GM21515 (cell line): ENCODE measurements around the gene ESPN.
"Not testable (repeated sequence)": the region's sequence is repeated elsewhere in the genome, so short reads cannot be mapped to it uniquely, and the experiment has no call there.

Source experiments
- ATAC-seq: cut with Tn5 transposase; IDR thresholded peaks from one replicate; pipeline ENCODE4 v1.9.1; 2021; ENCODE audit not compliant: unreplicated experiment

ESPN gene, protein sequence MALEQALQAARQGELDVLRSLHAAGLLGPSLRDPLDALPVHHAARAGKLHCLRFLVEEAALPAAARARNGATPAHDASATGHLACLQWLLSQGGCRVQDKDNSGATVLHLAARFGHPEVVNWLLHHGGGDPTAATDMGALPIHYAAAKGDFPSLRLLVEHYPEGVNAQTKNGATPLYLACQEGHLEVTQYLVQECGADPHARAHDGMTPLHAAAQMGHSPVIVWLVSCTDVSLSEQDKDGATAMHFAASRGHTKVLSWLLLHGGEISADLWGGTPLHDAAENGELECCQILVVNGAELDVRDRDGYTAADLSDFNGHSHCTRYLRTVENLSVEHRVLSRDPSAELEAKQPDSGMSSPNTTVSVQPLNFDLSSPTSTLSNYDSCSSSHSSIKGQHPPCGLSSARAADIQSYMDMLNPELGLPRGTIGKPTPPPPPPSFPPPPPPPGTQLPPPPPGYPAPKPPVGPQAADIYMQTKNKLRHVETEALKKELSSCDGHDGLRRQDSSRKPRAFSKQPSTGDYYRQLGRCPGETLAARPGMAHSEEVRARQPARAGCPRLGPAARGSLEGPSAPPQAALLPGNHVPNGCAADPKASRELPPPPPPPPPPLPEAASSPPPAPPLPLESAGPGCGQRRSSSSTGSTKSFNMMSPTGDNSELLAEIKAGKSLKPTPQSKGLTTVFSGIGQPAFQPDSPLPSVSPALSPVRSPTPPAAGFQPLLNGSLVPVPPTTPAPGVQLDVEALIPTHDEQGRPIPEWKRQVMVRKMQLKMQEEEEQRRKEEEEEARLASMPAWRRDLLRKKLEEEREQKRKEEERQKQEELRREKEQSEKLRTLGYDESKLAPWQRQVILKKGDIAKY

DNA sequence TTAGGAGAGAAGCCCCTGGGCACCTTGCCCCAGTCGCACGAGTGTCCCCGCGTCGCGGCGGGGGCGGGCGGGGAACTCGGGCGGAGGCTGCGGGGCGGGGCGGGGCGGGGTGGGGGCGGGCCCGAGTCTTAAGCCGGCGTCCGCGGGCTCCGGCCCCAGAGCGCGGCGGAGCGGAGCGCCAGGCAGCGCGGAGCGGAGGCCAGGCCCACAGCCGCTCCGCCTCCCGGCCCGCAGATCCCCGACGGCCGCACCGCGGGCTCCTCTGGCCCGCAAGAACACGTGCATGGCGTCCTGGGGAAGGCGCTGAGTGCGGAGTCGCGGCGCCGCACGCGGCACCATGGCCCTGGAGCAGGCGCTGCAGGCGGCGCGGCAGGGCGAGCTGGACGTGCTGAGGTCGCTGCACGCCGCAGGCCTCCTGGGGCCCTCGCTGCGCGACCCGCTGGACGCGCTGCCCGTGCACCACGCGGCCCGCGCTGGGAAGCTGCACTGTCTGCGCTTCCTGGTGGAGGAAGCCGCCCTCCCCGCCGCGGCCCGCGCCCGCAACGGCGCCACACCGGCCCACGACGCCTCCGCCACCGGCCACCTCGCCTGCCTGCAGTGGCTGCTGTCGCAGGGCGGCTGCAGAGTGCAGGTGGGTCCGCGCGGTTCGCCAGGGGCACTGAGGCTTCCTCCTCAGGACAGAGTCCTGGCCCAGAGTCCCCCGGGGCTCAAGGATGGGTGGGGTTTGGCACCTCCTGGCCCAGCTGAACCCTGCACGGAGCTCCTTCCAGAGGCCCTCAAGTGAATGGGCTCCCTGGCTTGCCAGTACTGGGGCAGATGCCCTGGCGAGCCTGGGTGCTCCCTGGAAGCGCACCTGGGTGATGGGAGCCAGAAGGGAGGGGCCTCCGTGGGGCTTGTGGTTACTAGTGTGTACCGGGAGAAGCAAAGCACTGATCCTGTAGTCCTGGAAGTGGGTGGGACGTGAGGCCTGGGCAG, at the start of gene ESPN:
Gene ESPN, plus strand, starts transcription at position 158 of the 975 bp plus-strand sequence. Its CDS starts 180 bp downstream, at position 338.
- no peak for ATAC-seq

DNA sequence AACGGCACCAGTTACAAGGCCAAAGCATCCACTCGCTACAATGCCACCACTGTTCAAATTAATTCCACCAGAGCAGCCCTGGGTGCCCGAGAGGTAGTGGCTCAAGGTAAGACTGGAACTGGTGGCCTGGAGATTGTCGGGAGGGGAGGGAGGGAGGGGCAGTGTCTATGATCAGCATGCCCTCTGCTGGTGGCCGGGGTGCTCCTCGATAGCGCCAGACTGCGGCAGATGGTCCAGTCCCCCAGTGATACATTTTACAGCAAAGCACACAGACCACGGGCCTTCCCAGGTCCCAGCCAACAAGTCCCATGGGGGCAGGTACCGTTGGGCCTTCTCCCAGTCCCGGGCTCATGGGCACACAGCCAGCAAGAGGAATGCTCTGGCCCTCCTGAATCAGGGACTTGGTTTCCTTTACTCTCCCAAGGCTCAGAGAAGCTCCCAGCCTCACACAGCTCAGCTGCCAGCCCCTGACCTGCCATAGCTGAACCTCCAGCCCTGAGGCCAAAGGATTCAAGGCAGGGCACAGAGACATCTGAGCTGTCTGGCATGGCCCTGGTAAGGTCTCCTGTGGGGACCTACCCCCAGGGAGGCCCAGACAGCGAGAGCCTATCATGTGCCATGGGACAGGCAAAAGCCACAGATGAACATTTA, 46.4 kb upstream of the ESPN start:
- no peak for ATAC-seq

DNA sequence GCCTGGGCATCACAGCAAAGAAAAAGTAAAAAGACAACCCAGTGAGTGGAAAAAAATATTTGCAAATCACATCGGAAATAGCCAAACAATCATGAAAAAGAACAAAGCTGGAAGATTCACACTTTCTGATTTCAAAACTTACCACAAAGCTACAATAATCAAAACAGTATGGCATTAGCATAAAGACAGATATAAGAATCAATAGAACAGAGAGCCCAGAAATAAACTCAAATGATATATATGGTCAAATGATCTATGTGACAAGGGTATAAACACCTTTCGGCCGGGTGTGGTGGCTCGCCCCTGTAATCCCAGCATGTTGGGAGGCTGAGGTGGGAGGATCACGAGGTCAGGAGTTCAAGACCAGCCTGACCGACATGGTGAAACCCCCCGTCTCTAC, 44.5 kb upstream of the ESPN start:
- no peak for ATAC-seq

DNA sequence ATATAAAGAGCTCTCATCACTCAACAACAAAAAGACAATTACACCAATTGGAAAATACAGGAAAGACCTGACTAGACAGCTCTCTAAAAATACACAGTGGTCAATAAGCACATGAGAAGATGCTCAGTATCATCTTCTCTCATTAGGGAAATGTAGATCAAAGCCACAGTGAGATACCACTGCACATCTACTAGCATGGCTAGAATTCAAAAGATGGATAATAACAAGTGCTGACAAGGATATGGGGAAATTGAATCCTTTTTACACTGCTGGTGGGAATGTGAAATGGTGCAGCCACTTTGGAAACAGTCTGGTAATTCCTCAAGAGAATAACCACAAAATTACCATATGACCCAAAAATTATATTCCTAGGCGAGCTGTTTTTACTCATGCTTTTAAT, 40.4 kb upstream of the ESPN start:
- no peak for ATAC-seq

DNA sequence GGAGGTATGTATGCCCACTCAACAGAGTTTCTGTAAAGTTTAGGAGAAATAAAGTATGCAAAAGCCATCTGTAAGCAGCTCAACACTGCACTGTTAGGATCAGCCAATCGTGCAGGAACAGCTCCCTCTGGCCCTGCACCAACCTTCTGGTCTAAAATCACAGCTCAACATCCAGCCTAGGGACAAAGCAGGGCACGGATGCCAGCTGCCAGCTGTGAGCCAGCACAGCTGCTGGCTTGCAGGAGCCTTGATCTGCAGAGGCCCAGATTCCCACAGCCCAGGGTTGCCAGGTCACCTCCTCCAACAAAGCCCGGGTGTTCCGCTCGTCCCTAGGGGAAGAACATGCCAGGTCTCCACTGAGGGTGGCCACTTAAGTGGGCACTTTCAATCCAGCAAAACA, 39.6 kb upstream of the ESPN start:
- ATAC-seq = no peak

DNA sequence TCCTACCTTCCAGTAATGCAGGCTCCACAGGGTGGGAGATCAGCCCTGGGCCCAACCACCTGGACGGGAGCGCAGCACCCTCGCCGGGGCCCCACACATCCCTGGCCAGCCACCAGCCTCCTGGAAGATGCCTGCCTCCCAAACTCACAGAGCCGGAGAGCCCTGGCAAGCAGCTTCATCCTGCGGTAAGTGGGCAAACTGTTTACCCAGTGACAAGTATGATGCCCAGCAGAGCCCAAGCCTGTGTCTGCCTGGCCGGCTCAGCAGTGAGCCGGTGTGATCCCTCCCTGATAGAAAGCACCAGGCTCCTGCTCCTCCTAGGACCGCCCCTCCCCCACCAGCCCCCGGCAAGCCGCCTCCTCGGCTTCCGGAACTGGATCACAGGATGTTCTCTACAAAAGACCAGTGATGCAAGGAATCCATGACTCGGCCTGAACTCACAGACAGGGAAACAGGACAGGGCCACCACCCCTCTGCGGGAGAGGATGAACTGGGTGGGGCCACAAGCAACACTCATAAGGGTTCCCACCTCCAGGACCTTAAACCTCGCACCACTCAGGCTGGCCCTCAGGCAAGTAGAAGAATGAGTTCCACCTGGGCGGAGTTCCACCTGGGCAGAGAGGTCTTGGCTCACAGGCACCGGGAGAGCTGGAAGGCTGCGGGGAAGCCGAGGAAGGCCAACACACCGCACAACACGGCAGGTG, 38.9 kb upstream of the ESPN start:
- ATAC-seq = no peak

DNA sequence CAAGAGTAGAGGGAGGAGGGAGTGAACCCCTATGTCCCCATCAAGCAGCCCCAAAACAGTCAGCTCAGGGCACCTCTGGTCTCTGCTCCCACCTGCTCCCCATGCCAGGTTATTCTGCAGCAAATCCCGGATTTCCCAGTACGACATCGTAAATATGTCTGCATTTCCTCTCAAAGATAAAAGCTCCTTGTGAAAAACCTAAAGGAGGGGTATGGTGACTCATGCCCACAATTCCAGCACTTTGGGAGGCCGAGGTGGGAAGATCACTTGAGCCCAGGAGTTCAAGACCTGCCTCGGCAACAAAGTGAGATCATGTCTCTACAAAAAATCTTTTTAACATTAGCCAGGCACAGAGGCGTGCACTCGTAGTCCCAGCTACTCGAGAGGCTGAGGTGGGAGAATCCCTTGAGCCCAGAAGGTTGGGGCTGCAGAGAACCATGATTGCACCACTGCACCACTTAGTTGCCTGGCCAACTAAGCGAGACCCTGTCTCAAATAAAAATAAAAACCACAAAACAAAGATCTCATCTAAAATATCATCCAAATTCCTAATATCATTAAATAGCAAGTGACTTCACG, 38.1 kb upstream of the ESPN start:
- ATAC-seq = no peak

DNA sequence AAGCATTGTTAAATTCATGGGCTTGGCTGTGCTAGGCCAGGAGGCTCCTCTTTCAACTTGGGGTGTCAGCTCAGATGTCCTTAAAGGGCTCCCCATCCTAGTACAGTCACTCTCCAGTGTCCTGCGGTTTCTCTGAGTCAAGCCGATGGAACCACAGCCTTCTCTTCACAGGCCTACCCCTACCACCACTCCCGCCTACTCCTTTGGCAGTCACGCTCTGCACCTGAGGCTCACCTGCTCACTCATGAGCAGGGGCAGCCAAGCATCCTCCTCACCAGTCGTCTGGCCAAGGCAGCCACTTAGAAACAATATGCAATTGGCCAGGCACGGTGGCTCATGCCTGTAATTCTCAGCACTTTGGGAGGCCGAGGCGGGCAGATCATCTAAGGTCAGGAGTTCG, 34.6 kb upstream of the ESPN start:
- no peak for ATAC-seq

DNA sequence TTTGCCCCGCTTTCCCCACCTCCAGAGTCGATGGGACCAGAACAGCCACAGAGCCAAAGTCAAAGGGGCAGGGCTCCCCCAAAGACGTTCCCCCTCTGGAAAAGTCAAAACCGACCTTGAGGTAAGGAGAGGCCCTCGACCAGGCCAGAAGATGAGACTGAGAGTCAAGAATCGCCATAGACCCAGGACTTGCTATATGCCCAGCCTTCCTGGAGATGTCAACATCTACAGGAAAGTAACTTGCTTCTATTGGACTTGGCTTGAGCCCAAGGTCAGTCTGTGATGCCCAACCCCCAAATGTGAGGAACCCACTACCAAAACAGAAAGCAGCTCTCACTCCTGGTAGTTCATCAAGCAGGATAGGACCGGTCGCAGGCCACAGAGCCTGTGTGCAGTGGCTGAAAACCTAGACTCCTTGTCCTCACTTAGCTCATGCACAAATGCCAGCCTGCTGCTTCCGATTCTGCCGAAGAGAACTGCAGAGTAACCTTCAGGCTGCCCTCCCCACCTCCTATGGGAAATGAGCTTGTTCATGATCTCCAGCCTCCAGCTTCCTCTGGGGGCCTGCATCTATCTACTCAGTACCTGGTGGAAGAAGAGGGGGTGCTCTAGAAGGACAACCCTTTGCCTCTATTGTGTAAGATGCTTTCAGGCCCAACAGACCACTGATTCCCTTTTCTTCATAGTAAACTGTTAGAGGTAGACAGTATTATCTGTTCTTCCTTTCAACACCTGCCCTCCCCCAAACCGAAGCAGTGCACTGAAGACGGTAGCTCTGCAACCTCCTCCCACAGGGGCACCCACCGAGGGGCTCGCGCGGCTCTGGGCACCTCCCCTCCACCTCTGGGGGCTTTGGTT, 32.4 kb upstream of the ESPN start:
- ATAC-seq = peak; percentile 2

DNA sequence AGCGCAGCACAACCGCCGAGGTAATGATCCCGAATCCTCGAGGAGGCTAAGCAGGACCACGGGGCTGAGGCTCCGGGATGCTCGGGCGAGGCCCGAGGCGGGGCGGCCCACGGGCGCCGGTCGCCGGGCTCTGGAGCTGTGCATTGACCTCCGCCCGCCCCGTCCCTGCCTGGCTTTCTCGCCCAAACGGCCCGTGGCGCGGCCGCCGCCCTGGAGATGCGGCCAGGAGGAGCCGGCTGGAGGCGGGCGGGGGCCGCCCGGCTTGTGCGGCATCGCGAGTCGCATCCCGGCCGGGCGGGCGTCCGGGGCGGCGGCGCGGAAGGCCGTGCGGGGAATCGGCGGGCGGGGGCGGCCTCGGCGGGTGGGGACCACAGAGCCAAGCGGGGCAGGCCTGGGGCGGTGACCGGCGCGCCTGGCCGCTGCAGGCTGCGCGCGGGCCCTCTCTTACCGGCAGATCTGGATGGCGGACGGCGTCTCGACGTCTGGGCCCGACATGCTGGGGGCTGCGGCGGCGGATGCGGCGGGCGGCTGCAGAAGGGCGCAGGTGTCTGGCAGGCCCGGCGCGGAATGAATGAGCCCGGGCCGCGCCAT, 31.7 kb upstream of the ESPN start:
- ATAC-seq = peak; percentile 26

DNA sequence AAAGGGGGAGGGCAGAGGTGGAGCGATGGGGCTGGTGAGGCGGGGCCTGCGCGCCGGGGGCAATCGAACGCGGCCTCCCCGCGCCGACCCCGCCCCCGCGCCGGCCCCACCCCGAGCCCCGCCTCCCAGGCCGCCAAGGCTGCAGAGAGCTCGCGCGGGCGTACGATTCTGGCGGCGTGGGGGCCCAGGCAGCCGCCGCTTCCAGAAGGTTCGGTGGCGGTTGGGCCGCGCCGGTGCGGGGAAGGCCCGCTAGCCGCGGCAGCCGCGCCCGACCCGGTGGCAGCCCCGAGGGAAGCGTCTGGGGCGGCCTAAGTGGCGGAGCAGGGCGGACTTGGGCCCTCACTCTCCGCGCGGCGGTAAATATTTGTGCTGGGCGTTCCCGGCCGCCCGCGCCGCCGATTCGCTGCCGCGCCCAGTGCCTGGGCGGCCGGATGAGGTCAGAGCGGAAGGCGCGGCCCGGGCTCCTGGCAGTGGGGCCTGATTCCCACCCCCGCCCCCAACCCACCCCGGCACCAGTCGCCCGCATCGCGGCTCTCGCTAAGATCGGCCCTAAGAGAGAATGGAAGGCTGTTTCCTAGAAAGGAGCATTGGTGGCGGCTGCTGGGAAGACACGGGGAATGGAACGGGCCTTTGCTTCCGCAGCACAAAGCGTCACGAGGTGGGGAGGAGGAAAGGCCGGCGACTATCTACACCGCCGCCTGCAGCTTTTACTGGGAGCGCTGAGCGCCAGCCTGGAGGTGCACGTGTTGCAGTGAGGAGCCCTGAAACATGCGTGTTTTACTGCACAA, 31.0 kb upstream of the ESPN start, which contains the start of gene ACOT7:
Gene ACOT7, minus strand, starts transcription at position 368 of the 788 bp plus-strand sequence. CDS start 368 bp downstream, outside the sequence.
- ATAC-seq = peak; percentile 83

DNA sequence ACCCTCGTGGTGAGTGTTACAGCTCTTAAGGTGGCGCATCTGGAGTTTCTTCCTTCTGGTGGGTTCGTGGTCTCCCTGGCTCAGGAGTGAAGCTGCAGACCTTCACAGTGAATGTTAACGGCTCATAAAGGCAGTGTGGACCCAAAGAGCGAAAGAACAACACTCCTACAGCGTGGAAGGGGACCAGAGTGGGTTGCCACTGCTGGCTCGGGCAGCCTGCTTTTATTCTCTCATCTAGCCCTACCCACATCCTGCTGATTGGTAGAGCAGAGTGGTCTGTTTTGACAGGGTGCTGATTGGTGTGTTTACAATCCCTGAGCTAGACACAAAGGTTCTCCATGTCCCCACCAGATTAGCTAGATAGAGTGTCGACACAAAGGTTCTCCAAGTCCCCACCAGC, 29.4 kb upstream of the ESPN start:
- ATAC-seq = not testable (repeated sequence)

DNA sequence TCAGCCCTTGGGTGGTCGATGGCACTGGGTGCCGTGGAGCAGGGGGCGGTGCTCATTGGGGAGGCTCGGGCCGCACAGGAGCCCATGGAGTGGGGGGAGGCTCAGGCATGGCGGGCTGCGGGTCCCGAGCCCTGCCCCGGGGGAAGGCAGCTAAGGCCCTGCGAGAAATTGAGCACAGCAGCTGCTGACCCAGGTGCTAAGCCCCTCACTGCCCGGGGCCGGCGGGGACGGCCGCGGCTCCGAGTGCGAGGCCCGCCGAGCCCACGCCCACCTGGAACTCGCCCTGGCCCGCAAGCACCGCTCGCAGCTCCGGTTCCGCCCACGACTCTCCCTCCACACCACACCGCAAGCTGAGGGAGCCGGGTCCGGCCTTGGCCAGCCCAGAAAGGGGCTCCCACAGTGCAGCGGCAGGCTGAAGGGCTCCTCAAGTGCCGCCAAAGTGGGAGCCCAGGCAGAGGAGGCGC, 28.8 kb upstream of the ESPN start:
- ATAC-seq = not testable (repeated sequence)

DNA sequence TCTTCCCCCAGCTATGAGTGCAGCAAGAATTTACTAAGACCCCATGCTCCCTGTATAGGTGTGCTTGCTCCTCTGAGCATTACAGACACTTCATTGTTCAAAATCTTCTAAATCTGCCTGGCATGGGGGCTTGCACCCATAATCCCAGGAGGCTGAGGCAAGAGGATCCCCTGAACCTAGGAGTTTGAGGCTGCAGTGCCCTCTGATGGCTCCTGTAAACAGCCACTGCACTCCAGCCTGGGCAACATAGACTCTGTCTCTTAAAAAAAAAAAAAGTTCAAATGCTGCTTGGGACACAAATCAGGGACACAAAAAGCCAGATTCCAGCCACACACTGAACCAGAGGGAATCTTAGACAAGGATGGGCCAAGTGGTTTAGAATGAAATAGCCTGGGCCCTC, 27.6 kb upstream of the ESPN start:
- no peak for ATAC-seq

DNA sequence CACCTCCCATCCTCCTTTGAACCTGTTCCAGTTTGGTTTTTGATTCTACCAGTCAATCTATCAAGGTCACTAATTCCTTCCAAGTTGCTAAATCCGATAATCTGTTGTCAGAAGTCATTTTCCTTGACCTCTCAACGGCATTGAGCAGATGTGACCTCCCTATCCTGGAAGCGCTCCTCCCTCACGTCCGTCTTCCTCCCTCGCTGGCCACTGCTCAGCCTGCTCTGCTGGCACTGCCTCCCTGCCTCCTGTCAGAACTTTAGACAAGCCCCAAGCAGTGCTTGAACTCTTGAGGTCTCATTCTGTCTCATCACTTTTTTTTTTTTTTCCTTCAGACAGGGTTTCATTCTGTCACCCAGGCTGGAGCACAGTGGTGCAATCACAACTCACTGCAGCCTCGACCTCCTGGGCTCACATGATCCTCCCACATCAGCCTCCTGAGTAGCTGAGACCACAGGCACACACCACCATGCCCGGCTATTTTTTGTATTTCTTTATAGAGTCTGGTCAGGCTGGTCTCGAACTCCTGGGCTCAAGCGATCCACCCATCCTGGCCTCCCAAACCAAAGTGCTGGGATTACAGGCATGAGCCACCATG, 26.6 kb upstream of the ESPN start:
- ATAC-seq = no peak

DNA sequence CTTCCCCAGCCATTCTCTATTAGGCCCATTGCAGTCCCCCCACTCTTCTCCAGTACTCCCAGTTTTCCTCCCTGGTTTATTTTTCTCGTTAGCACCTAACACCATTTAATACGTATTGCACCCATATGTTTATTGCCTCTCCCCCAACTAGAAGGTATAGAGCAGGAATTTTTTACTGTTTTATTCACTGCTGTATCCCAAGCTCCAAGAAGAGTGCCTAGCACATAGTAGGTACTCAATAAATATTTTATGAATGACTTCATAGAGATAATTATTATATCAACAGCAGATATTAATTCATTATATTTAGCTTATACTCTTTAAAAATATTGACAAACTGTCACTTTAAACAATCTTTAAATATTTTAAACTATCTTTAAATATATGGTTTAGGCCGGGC, 25.3 kb upstream of the ESPN start:
- no peak for ATAC-seq

DNA sequence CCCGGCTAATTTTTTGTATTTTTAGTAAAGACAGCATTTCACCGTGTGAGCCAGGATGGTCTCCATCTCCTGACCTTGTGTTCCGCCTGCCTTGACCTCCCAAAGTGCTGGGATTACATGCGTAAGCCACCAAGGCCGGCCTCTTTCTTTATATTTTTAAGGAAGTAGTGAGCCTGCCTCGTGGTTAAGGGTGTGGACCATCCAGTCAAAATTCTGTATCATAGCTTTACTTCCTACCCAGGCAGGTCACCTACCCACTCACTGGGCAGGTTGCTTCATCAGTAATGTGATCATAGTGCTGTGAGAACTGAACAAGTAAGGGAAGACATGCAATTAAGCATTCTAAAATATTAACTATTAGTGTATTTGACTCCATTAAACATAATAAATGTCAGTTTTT, 22.9 kb upstream of the ESPN start:
- no peak for ATAC-seq
